Ectodermal cell (in vitro differentiated cells): ENCODE measurements around the gene HES1.

Source experiments
- H3K27ac ChIP-seq: 2 replicates; pipeline ENCODE4 v1.7.0; 2013; ENCODE audit warnings: mild to moderate bottlenecking, low read depth, low read length; ENCODE audit not compliant: insufficient read depth, poor library complexity, severe bottlenecking
- H3K27me3 ChIP-seq: 2 replicates; pipeline ENCODE4 v1.7.0; 2013; ENCODE audit warnings: mild to moderate bottlenecking, low read length; ENCODE audit not compliant: insufficient read depth, control insufficient read depth, poor library complexity, severe bottlenecking
- H3K36me3 ChIP-seq: one replicate; pipeline ENCODE4 v1.7.0; 2013; ENCODE audit warnings: low read length; ENCODE audit not compliant: control insufficient read depth, insufficient read depth
- H3K4me1 ChIP-seq: one replicate; pipeline ENCODE4 v1.7.0; 2013; ENCODE audit warnings: low read length; ENCODE audit not compliant: control insufficient read depth, insufficient read depth
- H3K4me3 ChIP-seq: 2 replicates; pipeline ENCODE4 v1.7.0; 2013; ENCODE audit warnings: low read depth, low read length, control low read depth; ENCODE audit not compliant: insufficient read depth
- H3K9me3 ChIP-seq: 2 replicates; pipeline ENCODE4 v1.7.0; 2013; ENCODE audit warnings: mild to moderate bottlenecking, low read length, moderate library complexity; ENCODE audit not compliant: control insufficient read depth
- WGBS, 2 experiments: methylation state at CpG; one replicate each; pipeline ENCODE4 v1.1.7; 2013; ENCODE audit warnings: missing lambda C conversion rate in 2 of 2; 5-methylcytosine and 5-hydroxymethylcytosine counted together

The HES1 gene

GRCh38 chr3:194183271-194183670, 47.3 kb downstream of the HES1 start:
- Histone ChIP-seq H3K36me3 (no peaks in the 10 kb centered on the region), H3K4me3 (no peak overlapping the region), H3K27ac (no peak overlapping the region), H3K9me3 (no peaks in the 10 kb centered on the region), H3K27me3 (no peaks in the 10 kb centered on the region), H3K4me1 (peaks cover 12% of the 10 kb centered on the region)
- 97% methylated on average over 4 of the region's 4 CpGs for WGBS, 2 experiments

- Histone ChIP-seq H3K4me3 (no peak overlapping the region), H3K27ac (no peak overlapping the region)
Measured at GRCh38 chr3:194184265-194184751, 48.4 kb downstream of the HES1 start.

GRCh38 chr3:194184801-194185200, 48.9 kb downstream of the HES1 start:
- Histone ChIP-seq H3K27ac (no peak overlapping the region), H3K4me3 (no peak overlapping the region), H3K27me3 (no peaks in the 10 kb centered on the region), H3K9me3 (no peaks in the 10 kb centered on the region), H3K36me3 (no peaks in the 10 kb centered on the region), H3K4me1 (peaks cover 12% of the 10 kb centered on the region)
- 94% methylated on average over 1 of the region's 1 CpG; no CpG with 5 or more reads in 1 of the 2 experiments for WGBS, 2 experiments

More at GRCh38 chr3:194184265-194184751, 48.4 kb downstream of the HES1 start:
- Histone ChIP-seq H3K4me1 (peaks cover 12% of the 10 kb centered on the region), H3K27me3 (no peaks in the 10 kb centered on the region), H3K9me3 (no peaks in the 10 kb centered on the region), H3K36me3 (no peaks in the 10 kb centered on the region)
- 29% methylated on average over 4 of the region's 4 CpGs for WGBS, 2 experiments

GRCh38 chr3:194185221-194185620, 49.3 kb downstream of the HES1 start:
- 81 to 82% methylated on average over 9 of the region's 9 CpGs for WGBS, 2 experiments
- H3K27ac ChIP-seq = no peak overlapping the region

GRCh38 chr3:194187233-194187944, 51.4 kb downstream of the HES1 start:
- no peaks in the 10 kb centered on the region for H3K9me3 ChIP-seq
- peaks cover 12% of the 10 kb centered on the region for H3K4me1 ChIP-seq

More at GRCh38 chr3:194185221-194185620, 49.3 kb downstream of the HES1 start:
- Histone ChIP-seq H3K9me3 (no peaks in the 10 kb centered on the region), H3K27me3 (no peaks in the 10 kb centered on the region), H3K36me3 (no peaks in the 10 kb centered on the region), H3K4me1 (peaks cover 12% of the 10 kb centered on the region), H3K4me3 (no peak overlapping the region)

More at GRCh38 chr3:194187233-194187944, 51.4 kb downstream of the HES1 start:
- H3K36me3 ChIP-seq = no peaks in the 10 kb centered on the region
- WGBS, 2 experiments = 88 to 91% methylated on average over 7 of the region's 7 CpGs
- no peak overlapping the region for H3K4me3 ChIP-seq
- no peaks in the 10 kb centered on the region for H3K27me3 ChIP-seq
- no peak overlapping the region for H3K27ac ChIP-seq
